Retinal pigment epithelial cell (primary cell): ENCODE results near the gene FSTL4.

ENCODE experiments used
- DNase-seq: peaks from one replicate; pipeline ENCODE4 v3.0.0-alpha.2; 2010; ENCODE audit warnings: low read depth
- H3K4me3 ChIP-seq: 2 replicates; pipeline ENCODE4 v1.5.1; 2011; ENCODE audit warnings: mild to moderate bottlenecking, low read length, control low read depth, moderate library complexity
- TF ChIP-seq, protein P1 (sequence below): conservative IDR thresholded peaks from 2 replicates; pipeline ENCODE4 v1.5.1; 2011; ENCODE audit warnings: low read depth, low read length, control low read depth, inconsistent platforms

Gene FSTL4

GRCh38 chr5:133271606-133272005, 340.7 kb downstream of the FSTL4 start:
- H3K4me3 ChIP-seq, result no peak overlapping the region
- TF ChIP-seq, protein P1, sequence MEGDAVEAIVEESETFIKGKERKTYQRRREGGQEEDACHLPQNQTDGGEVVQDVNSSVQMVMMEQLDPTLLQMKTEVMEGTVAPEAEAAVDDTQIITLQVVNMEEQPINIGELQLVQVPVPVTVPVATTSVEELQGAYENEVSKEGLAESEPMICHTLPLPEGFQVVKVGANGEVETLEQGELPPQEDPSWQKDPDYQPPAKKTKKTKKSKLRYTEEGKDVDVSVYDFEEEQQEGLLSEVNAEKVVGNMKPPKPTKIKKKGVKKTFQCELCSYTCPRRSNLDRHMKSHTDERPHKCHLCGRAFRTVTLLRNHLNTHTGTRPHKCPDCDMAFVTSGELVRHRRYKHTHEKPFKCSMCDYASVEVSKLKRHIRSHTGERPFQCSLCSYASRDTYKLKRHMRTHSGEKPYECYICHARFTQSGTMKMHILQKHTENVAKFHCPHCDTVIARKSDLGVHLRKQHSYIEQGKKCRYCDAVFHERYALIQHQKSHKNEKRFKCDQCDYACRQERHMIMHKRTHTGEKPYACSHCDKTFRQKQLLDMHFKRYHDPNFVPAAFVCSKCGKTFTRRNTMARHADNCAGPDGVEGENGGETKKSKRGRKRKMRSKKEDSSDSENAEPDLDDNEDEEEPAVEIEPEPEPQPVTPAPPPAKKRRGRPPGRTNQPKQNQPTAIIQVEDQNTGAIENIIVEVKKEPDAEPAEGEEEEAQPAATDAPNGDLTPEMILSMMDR, result no peak
- no peak for DNase-seq

DNA sequence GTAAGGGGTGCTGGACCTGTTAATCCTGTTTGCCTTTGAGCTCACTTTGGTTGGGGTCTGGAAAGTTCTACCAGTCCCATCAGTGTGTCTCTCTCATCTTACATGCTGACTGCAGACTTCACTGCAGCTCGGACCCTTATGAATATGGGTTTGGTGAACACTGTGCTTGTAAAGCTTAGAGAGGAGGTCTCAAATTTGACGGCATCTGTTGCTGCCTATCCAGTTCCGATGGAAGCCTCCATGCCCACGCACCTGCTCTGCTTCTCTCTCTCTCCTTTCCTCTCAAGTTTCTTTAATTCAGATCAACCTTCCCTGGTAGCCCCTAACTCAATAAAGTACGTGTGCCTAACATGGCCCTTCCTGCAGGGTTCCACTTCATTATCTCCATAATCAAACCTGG, 342.6 kb downstream of the FSTL4 start:
- H3K4me3 ChIP-seq, result no peak overlapping the region
- no peak for DNase-seq
- TF ChIP-seq, protein P1, result no peak

- DNase-seq, result no peak
- no peak overlapping the region for H3K4me3 ChIP-seq
- TF ChIP-seq, protein P1, result no peak
Measured at GRCh38 chr5:133267601-133268000, 344.7 kb downstream of the FSTL4 start.

DNA sequence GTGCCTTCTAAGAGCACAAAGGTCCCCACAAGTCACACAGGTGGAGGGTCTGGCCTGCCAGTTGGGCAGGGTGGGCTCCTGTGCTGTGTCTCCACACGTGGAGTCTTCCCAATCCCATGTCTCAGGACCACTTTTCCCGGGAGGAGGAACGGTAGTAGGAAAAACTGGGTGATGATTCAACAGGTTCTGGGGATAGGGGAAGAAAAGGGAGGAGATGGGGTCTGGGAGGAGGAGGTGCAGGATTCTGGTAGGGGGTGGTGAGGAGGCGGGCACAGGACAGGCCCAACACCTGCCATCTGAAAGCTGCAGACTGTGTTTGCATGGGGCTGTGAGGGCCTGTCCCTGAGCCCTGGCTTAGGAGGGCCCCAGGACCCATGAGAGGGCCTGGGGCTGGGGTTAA, 345.4 kb downstream of the FSTL4 start:
- no peak overlapping the region for H3K4me3 ChIP-seq
- DNase-seq, result no peak
- TF ChIP-seq, protein P1, result no peak

DNA sequence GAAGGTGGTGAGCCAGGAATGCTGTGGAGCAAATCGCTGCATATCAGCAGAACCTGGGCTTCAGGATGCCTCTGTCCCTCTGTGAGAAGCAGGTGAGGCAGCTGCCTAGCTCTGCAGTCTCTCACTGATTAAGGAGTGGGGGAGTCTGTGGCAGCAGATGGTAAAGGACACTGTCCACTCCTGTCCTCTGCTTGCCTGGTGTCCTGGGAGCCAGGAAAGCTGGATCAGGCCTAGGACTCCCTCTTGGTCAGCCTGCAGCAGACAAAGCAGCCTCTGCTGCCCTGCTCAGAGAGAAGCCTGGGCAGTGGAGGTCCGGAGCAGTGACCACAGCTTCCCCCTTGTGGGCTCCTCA, 345.8 kb downstream of the FSTL4 start:
- TF ChIP-seq, protein P1, result no peak
- DNase-seq, result no peak
- H3K4me3 ChIP-seq, result no peak overlapping the region

- DNase-seq, result peak; percentile 46
- H3K4me3 ChIP-seq, result no peak overlapping the region
- TF ChIP-seq, protein P1, result no peak
Measured at GRCh38 chr5:133265720-133266526, 346.4 kb downstream of the FSTL4 start.

DNA sequence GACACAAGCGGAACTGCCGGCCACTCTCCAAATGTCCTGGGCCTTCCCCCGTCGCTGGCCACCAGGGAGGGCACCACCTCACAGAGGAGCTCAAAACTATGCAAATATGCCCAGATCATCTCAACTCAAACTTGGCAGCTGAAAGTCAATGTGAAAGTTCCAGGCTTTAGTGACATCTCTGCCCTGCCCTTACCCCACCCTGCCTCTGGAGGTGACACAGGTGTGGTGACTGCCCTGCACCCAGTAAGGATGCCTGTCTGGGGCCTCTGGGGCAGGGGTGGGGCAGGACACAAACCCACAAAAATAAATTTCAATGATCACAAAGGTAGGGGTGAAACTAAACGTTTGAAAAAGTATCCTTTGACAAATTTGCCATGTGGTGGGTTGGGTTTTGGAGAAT, 347.1 kb downstream of the FSTL4 start:
- no peak for DNase-seq
- TF ChIP-seq, protein P1, result no peak

More for the DNA sequence above, 347.1 kb downstream of the FSTL4 start:
- no peak overlapping the region for H3K4me3 ChIP-seq
